ENCODE data around the gene PPAT.
"Not testable (repeated sequence)": the region's sequence is repeated elsewhere in the genome, so short reads cannot be mapped to it uniquely, and the experiment has no call there.

The PPAT gene

GRCh38 chr4:56435140-56435926, at the start of gene PPAT:
PPAT (minus strand) TSS chr4:56435615; CDS start chr4:56435477, 138 bp downstream.
- DNase-seq, result peak; percentile 74

- DNase-seq, result no peak
Observed at GRCh38 chr4:56480691-56481090, 45.3 kb upstream of the PPAT start.

- DNase-seq, result no peak
Observed at GRCh38 chr4:56477192-56477702, 41.8 kb upstream of the PPAT start.

- no peak for DNase-seq
Observed at GRCh38 chr4:56475917-56476316, 40.5 kb upstream of the PPAT start.

- DNase-seq, result no peak
Observed at GRCh38 chr4:56469489-56470210, 34.2 kb upstream of the PPAT start.

- DNase-seq, result no peak
Observed at GRCh38 chr4:56468097-56468422, 32.6 kb upstream of the PPAT start.

- peak; percentile 30 for DNase-seq
Observed at GRCh38 chr4:56467284-56468096, 32.1 kb upstream of the PPAT start, which contains the start of gene SRP72. SRP72 (plus strand) TSS chr4:56467617; CDS start chr4:56467636, 19 bp downstream.

GRCh38 chr4:56466910-56467283, 31.5 kb upstream of the PPAT start:
- DNase-seq, result no peak

- DNase-seq, result not testable (repeated sequence)
Observed at GRCh38 chr4:56466296-56466761, 30.9 kb upstream of the PPAT start.

GRCh38 chr4:56465599-56466295, 30.3 kb upstream of the PPAT start:
- no peak for DNase-seq

GRCh38 chr4:56464581-56464980, 29.2 kb upstream of the PPAT start:
- DNase-seq, result no peak

- no peak for DNase-seq
Observed at GRCh38 chr4:56463711-56464110, 28.3 kb upstream of the PPAT start.

- no peak for DNase-seq
Observed at GRCh38 chr4:56462157-56462556, 26.7 kb upstream of the PPAT start.

- DNase-seq, result no peak
Observed at GRCh38 chr4:56460085-56460484, 24.7 kb upstream of the PPAT start.

- no peak for DNase-seq
Observed at GRCh38 chr4:56450342-56450741, 14.9 kb upstream of the PPAT start.

GRCh38 chr4:56449475-56449874, 14.1 kb upstream of the PPAT start:
- DNase-seq, result not testable (repeated sequence)

- DNase-seq, result no peak
Observed at GRCh38 chr4:56448301-56448700, 12.9 kb upstream of the PPAT start.

GRCh38 chr4:56445699-56446098, 10.3 kb upstream of the PPAT start:
- no peak for DNase-seq

GRCh38 chr4:56444719-56445118, 9.3 kb upstream of the PPAT start:
- no peak for DNase-seq

- DNase-seq, result no peak
Observed at GRCh38 chr4:56440983-56441382, 5.6 kb upstream of the PPAT start.

- no peak for DNase-seq
Observed at GRCh38 chr4:56438766-56439165, 3.4 kb upstream of the PPAT start.

GRCh38 chr4:56434599-56435139, 746 bp downstream of the PPAT start:
- DNase-seq, result peak; percentile 2

Data from NCI-H524 treated with DMSO at 0.1 percent for 48 hours (cell line).